GM18511 (cell line): ENCODE results near the gene SYTL3.
A peak's percentile ranks its signal among the peaks of the same experiment; 100 is the strongest.
"Not testable (repeated sequence)": the region's sequence is repeated elsewhere in the genome, so short reads cannot be mapped to it uniquely, and the experiment has no call there.

Experiments
- ATAC-seq: cut with Tn5 transposase; IDR thresholded peaks from one replicate; pipeline ENCODE4 v1.9.1; 2021; ENCODE audit warnings: mild to moderate bottlenecking, moderate library complexity; ENCODE audit not compliant: unreplicated experiment

SYTL3 gene

DNA sequence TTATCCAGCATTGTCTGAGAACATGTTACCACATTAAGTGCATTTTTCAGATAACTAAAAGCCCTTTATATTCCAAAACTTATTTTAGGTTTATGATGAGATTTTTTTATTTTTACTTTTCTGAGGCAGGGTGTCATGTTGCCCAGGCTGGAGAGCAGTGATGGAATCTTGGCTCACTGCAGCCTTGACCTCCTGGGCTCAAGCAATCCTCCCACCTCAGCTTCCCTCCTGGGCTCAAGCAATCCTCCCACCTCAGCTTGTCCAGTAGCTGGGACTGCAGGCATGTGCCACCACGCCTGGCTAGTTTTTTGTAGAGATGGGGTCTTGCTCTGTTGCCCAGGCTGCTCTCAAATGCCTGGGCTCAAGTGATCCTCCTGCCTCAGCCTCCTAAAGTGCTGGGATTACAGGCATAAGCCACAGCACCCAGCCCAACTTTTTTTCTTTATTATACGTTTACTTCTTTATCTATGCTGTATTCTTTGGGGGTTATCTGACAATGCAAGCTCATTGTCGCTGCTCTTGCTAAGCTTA, 11.5 kb upstream of the SYTL3 start:
- no peak for ATAC-seq

- ATAC-seq, result no peak
Observed at GRCh38 chr6:158639056-158639455, 10.8 kb upstream of the SYTL3 start.

DNA sequence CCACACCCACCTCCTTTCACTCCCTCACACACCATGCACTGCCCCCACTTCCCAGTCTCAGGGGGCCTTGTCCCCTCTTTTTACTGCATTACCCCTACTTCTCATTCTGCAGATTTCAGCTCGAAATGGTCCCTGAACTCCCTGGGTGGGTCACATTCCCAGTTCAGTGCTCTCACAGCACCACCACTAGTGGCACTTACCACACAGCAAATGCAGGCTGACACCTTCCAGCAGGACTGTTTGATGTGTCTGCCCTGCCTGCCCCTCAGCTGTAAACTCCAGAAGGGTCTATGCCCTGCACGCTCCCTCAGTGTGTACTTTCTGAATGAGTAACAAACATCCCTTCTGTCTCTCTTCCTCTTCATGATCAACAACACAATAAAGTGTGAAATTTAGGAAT, 9.3 kb upstream of the SYTL3 start:
- no peak for ATAC-seq

DNA sequence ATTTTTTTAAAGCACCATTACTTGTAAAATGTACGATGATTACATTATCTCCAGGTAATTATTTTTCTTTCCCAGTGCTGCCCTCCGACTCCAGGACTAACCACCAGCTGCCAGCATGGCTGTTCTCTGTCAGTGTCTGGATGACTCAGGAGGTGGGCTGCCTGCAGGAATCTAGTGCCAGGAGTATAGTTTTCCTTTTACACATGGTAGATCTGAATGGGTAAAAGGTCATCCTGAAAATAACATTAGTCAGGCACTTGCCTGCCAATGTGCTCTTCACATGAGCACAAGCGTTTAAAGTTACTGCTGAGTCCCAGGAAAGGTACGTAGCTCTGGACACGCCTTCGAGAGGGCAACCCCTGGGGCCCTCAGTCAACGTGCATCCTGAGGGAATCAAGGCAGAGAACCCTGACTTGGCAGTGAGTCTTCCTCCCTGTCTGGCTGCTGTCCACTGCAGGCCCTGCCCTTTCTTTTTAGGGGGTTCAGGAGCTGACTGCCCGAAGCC, 7.7 kb upstream of the SYTL3 start:
- ATAC-seq, result no peak

DNA sequence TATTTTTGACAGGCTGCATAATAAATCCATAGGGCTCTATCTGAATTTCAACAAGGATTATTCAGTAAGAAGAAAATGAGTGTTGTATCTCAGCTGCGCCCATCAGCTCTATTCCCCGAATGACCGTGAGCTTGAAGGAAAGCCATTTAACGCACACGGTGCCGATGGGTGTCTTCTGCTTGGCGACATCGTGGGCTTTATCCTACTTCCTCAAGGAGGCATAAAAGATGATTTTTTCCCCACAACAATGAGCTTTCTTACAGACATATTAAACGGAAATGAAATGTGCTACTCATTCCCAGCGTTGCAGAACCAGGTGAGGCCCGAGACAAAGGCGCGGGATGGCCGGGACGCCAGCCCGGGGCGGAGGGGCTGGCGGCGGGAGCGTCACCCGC, 6.0 kb upstream of the SYTL3 start:
- ATAC-seq, result no peak

DNA sequence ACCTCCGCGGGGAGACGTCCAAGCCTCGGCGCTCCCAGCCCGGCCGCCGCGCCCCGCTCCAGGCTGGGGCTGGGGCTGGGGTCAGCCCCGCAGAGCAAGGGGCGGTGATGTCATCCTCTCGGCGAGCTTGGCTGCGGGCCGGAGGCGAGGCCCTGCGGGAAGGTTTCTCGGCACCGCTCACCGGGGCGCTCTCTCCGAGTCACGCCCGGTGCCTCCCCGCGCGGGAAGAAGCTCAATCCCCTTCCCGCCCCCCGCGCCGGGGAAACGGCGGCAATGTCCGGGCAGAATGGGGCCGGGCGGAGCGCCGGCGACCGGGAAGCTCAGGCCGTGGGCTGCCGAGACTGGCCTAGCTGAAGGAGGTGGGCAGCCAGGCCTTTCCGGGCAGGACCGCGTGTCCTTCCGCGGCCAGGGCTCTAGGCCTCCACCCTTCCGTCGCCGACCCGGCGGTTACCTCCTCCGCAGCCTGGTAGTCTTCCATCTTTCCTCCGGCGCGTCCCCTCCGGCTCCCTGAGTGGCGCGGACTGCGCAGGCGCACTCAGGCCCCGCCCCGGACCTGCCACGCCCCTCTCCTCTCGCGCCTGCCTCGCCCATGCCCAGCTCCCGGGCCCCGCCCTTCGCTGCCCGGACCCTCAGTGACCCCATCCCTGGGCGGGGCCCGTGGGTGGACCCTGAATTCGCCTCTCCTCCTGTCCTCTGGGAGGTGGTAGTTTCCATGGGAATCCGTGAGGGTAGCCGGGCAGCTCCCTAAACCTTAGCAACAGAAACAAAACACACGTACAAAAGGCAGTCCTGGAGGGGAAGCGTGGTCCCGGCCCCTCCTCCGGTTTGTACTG, 5.4 kb upstream of the SYTL3 start, which contains the start of gene DYNLT1:
TSS of gene DYNLT1 (minus strand) at position 513 of the 833 bp plus-strand sequence. CDS start at position 478, 35 bp downstream.
- ATAC-seq, result peak; percentile 61

- no peak for ATAC-seq
Observed at GRCh38 chr6:158645064-158646022, 4.5 kb upstream of the SYTL3 start.

DNA sequence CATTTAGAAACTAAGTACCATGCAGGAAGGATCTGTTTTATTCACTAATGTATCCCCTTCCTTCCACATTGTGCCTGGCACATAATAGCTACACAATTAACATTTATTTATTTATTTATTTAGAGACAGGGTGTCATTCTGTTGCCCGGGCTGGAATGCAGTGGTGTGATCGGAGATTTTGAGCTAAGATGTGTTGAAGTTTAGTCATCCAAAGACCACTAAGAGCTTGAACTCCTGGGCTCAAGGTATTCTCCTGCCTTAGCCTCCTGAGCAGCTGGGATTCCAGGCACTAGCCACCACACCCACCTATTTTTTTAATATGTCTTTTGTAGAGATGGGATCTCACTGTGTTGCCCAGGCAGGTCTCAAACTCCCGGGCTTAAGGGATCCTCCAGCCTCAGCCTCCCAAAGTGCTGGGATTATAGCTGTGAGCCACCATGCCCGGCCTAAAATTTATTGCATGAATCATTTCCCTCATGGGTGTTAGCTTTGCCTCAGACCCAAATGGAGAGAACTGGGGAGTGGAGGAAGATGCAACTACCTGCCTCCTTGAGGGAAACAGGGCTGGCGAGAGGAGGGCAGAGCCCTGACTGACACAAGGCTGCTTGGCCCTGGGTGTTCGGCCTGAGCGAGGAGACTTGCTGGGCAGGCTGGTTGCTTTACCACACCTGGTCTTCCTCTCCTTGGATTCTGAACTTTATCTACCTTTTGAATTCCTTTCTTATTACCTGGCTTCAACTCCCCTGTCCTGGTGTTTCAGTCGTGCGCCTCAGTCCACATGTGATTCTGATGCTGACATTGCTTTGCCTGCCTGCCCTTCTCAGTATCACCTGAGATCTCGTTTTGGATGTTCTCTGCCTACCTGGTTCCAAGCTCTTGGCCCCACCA, 3.6 kb upstream of the SYTL3 start:
- ATAC-seq, result no peak

- ATAC-seq, result no peak
Observed at GRCh38 chr6:158647501-158647900, 2.4 kb upstream of the SYTL3 start.

DNA sequence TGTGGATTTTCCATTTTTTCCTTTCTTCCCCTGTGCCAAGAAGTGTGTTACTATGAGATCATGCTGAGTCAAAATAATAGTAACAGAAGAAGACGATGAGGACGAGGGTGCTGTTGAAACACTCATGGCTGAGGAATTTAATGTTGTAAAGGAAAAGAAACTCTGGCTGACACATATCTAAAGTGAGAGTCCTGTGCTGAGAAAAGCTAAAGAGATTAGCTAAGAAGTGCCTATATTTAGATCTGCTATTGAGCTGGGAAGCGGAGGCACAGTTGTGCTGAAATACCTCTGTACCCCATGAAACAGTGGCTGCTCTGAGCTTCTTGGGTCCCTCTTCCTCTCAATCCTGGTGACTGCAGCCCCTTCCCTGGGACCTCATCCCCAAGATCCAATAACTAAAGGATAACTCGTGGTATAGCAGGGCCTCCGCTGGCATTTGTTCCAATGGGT, 1.1 kb upstream of the SYTL3 start:
- ATAC-seq, result peak; percentile 37

- not testable (repeated sequence) for ATAC-seq
Observed at GRCh38 chr6:158651981-158652737, 2.3 kb downstream of the SYTL3 start.

DNA sequence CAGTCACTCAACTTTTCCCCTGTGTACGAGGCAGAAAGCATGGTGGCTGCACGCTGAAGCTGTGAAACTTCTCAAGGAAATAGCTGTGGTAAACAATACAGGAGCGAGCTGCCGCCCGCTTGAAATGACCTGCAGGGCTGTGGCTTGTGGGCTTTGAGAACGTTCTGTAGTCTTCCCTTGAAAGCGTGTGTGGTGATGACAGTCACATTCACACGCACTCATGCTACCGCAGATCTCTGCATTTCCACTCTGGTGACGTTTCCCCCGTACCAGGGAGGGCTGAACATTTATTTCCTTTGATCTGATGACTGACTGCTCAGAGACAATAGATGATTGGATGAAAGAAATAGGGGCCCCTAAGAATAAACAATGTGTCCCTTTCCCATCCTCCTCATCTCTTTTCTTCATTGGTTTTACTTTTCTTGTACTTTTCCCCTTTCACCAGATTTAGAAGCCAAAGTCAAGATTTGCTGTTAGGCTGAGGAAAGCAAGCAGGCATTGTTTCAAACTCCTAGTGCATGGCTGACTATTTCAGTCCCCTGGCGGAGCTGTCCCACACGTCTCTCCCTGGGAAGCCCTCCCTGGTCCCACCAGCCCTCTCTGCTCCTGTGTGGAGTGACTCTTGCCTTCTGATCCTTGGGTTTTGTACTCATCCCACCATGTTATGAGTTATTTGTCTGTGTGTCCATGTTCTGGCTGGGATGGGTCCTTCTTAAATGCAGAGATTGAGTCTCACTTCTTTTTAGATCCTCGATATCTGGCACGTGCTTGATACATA, 3.9 kb downstream of the SYTL3 start:
- ATAC-seq, result peak; percentile 65

DNA sequence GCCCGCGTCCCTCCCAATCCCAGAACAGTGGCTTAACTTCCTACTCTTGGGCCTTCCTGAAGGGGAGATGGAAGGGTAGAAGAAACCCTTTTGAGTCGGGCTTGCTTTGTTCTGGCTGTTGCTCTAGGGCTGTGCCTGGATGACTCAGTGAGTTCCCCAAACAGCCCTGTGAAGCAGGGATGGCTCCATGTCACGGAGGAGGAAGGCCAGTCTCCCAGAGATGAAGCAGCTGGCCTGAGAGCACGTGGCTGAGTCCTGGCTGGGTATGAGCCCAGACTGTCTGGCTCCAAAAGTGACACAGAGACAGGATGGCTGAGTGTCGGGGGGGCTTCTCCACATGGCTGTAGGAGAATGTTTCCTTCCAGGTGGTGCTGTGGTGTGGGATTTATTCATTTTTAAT, 4.6 kb downstream of the SYTL3 start:
- no peak for ATAC-seq

- no peak for ATAC-seq
Observed at GRCh38 chr6:158654960-158655489, 5.2 kb downstream of the SYTL3 start.

DNA sequence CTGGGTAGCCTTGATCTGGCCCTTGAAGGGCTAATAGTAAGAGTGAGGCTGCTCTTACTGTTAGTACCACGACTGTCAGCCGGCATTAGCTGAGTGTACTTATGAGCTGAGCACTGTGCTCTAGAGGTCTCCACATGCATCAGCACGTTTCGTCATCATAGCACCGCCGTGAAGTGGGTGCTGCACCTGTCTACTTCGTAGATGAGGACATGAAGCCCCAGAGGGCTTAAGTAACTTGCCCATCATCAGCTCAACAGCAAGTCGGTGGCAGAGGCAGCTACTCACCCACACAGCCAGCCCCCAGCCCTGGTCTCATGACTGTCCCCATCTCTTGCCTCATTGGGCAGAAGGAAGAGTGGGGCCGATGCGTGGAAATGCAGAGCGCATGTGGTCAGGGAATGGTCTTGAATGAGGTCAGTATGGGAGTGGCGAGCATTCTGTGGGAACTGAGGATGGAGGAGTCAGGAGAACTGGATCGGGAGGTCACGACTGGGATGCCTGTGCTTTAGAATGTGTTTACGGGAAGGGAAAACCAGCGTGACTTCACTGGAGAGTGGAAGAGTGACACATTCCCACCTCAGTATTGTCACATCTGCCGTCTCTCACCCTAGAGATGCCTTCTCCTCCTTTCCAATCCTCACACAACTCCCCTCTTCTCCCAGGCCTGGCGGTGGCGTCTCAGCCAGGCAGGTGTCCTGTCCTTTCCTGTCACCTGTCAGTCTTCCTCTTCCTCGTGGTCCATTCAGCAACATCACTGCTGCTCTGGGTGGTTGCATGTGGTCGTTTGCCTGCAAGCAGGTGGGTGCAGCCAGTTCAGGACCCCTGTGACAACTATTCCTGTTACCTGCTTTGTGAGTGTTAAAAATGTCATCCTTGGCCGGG, 6.0 kb downstream of the SYTL3 start:
- ATAC-seq, result no peak

DNA sequence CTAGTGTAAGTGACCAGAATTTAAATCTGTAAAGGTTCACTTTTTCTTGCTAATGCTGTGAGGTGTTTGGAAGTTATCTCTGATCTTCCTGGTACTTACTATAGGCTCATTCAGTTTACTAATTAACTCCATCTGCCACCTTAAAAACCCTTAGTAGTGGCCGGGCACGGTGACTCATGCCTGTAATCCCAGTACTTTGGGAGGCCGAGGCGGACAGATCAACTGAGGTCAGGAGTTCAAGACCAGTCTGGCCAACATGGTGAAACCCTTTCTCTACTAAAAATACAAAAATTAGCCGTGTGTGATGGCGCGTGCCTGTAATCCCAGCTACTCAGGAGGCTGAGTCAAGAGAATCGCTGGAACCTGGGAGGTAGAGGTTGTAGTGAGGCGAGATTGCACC, 7.1 kb downstream of the SYTL3 start:
- not testable (repeated sequence) for ATAC-seq

DNA sequence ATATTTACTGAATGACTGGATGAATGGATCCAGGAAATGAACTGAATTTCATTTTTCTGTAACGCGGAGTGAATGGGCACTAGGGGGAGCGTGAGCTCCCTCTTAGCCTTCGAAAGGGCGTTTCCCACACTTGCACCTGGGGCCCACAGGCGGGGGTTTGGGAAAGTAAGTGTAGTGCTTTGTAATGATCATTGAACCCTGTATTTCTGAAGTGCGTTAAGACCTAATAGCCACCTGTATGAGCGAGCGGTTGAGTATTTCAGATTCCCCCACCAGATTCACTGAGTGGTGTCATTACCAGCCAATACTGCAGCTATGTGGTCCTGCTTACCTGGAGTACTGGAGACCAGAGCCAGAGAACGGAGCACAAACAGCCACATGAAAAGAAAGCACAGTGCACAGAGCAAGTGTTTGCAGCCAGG, 10.5 kb downstream of the SYTL3 start:
- ATAC-seq, result no peak
